ENCODE data around the gene GANC.

The GANC gene

GRCh38 chr15:42392309-42393024 lies 119.5 kb downstream of the GANC start:
- TF ChIP-seq REST (IDR thresholded peaks at IDR 0.05; ENCODE audit: insufficient read depth in 1 of 2, low read depth in 2 of 2, low read length in 2 of 2) = no peak
- no peak for TF ChIP-seq SIN3A (IDR thresholded peaks at IDR 0.05; ENCODE audit: borderline replicate concordance, insufficient read depth, low read length)
- TF ChIP-seq TAF1 (IDR thresholded peaks at IDR 0.05; ENCODE audit: borderline replicate concordance, insufficient read depth, low read length) = no peak
- no peak for TF ChIP-seq FOXP2 (optimal IDR thresholded peaks at IDR 0.05; ENCODE audit: borderline replicate concordance, extremely low read depth, extremely low read length, insufficient read depth)
- no peak for TF ChIP-seq POLR2AphosphoS5 (IDR thresholded peaks at IDR 0.05; ENCODE audit: low read depth, low read length)

GRCh38 chr15:42394106-42394505 lies 121.1 kb downstream of the GANC start:
- TF ChIP-seq REST (IDR thresholded peaks at IDR 0.05; ENCODE audit: insufficient read depth in 1 of 2, low read depth in 2 of 2, low read length in 2 of 2) = no peak
- TF ChIP-seq FOXP2 (optimal IDR thresholded peaks at IDR 0.05; ENCODE audit: borderline replicate concordance, extremely low read depth, extremely low read length, insufficient read depth) = no peak
- no peak for TF ChIP-seq TAF1 (IDR thresholded peaks at IDR 0.05; ENCODE audit: borderline replicate concordance, insufficient read depth, low read length)
- TF ChIP-seq POLR2AphosphoS5 (IDR thresholded peaks at IDR 0.05; ENCODE audit: low read depth, low read length) = no peak

GRCh38 chr15:42395838-42396237 lies 122.8 kb downstream of the GANC start:
- TF ChIP-seq TAF1 (IDR thresholded peaks at IDR 0.05; ENCODE audit: borderline replicate concordance, insufficient read depth, low read length) (no peak), REST (IDR thresholded peaks at IDR 0.05; ENCODE audit: insufficient read depth in 1 of 2, low read depth in 2 of 2, low read length in 2 of 2) (no peak), POLR2AphosphoS5 (IDR thresholded peaks at IDR 0.05; ENCODE audit: low read depth, low read length) (no peak), FOXP2 (optimal IDR thresholded peaks at IDR 0.05; ENCODE audit: borderline replicate concordance, extremely low read depth, extremely low read length, insufficient read depth) (no peak), SIN3A (IDR thresholded peaks at IDR 0.05; ENCODE audit: borderline replicate concordance, insufficient read depth, low read length) (no peak)

- no peak for TF ChIP-seq FOXP2 (optimal IDR thresholded peaks at IDR 0.05; ENCODE audit: borderline replicate concordance, extremely low read depth, extremely low read length, insufficient read depth)
- TF ChIP-seq SIN3A (IDR thresholded peaks at IDR 0.05; ENCODE audit: borderline replicate concordance, insufficient read depth, low read length) = no peak
- no peak for TF ChIP-seq POLR2AphosphoS5 (IDR thresholded peaks at IDR 0.05; ENCODE audit: low read depth, low read length)
- TF ChIP-seq TAF1 (IDR thresholded peaks at IDR 0.05; ENCODE audit: borderline replicate concordance, insufficient read depth, low read length) = no peak
- no peak for TF ChIP-seq REST (IDR thresholded peaks at IDR 0.05; ENCODE audit: insufficient read depth in 1 of 2, low read depth in 2 of 2, low read length in 2 of 2)
These were observed 128.8 kb downstream of the GANC start for GRCh38 chr15:42401544-42402454.
